ENCODE data around the gene RAB3IP. TPM values are rescaled to one million over a fixed set of nuclear protein-coding genes. Genes with fewer than 3 reads are reported as not detected.
"Not testable (repeated sequence)": the region's sequence is repeated elsewhere in the genome, so short reads cannot be mapped to it uniquely, and the experiment has no call there.

The RAB3IP gene
- total RNA-seq, 1 donor from 2014 or later = 29.6 TPM

DNA sequence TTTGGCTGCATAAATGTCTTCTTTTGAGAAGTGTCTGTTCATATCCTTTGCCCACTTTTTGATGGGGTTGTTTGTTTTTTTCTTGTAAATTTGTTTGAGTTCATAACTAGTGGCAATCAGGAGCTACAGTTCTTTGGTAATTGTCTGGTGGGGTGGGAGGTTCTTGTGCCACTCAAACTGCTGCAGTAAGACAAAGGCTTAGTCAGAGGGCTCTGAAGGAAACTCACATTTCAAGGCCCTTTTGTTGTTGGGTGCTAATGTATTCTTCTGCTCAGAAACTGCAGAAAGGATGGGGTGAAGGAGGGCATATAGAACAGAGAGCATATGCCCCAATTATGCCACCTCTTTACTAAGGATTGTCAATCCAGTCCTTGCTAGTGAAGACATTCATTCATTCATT lies 108.3 kb downstream of the RAB3IP start:
- DNase-seq = no peak
- no peaks in the 10 kb centered on the region for H3K4me1 ChIP-seq
- intact Hi-C loops (cut with DNase I) = no loop called here

DNA sequence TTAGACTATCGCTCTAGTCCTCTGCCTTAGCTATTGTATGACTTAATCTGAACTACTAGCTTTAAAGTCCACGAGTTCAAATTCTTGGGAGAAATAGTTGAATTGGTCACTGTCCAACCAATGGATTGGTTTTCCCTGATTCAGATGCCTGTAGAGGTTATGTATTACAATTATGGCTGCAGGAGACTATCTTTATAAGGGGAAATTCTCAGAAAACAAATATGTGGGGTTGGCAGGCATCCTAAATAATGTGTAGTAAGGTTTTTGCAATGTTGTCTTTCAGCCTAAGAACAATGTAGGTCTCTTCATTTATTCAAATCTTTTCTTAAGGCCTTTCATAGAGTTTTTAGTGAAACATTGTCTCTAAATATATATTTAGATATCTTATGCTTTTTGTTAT lies 113.3 kb downstream of the RAB3IP start:
- ATAC-seq = no peak

More for the DNA sequence above, 108.3 kb downstream of the RAB3IP start:
- no peak overlapping the region for H3K27ac ChIP-seq
- H3K4me3 ChIP-seq = no peak overlapping the region
- no peaks in the 10 kb centered on the region for H3K27me3 ChIP-seq
- ATAC-seq = no peak
- no peaks in the 10 kb centered on the region for H3K9me3 ChIP-seq
- TF ChIP-seq, protein P1, sequence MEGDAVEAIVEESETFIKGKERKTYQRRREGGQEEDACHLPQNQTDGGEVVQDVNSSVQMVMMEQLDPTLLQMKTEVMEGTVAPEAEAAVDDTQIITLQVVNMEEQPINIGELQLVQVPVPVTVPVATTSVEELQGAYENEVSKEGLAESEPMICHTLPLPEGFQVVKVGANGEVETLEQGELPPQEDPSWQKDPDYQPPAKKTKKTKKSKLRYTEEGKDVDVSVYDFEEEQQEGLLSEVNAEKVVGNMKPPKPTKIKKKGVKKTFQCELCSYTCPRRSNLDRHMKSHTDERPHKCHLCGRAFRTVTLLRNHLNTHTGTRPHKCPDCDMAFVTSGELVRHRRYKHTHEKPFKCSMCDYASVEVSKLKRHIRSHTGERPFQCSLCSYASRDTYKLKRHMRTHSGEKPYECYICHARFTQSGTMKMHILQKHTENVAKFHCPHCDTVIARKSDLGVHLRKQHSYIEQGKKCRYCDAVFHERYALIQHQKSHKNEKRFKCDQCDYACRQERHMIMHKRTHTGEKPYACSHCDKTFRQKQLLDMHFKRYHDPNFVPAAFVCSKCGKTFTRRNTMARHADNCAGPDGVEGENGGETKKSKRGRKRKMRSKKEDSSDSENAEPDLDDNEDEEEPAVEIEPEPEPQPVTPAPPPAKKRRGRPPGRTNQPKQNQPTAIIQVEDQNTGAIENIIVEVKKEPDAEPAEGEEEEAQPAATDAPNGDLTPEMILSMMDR (IDR thresholded peaks at IDR 0.05) = no peak
- no peaks in the 10 kb centered on the region for H3K36me3 ChIP-seq

DNA sequence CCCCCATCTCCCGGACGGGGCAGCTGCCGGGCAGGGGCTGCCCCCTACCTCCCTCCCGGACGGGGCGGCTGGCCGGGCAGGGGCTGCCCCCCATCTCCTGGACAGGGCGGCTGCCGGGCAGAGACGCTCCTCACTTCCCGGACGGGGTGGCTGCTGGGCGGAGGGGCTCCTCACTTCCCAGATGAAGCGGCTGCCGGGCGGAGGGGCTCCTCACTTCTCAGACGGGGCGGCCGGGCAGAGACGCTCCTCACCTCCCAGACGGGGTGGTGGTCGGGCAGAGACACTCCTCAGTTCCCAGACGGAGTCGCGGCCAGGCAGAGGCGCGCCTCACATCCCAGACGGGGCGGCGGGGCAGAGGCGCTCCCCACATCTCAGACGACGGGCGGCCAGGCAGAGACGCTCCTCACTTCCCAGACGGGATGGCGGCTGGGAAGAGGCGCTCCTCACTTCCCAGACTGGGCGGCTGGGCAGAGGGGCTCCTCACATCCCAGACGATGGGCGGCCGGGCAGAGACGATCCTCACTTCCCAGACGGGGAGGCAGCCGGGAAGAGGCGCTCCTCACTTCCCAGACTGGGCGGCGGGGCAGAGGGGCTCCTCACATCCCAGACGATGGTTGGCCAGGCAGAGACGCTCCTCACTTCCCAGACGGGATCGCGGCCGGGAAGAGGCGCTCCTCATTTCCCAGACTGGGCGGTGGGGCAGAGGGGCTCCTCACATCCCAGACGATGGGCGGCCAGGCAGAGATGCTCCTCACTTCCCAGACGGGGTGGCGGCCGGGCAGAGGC lies 114.7 kb downstream of the RAB3IP start:
- H3K36me3 ChIP-seq; H3K27me3 ChIP-seq; intact Hi-C loops (cut with DNase I); ATAC-seq; H3K4me3 ChIP-seq; H3K27ac ChIP-seq; DNase-seq; H3K4me1 ChIP-seq; H3K9me3 ChIP-seq: not testable (repeated sequence)

More for the DNA sequence above, 113.3 kb downstream of the RAB3IP start:
- intact Hi-C loops (cut with DNase I) = no loop called here
- Histone ChIP-seq H3K27me3 (no peaks in the 10 kb centered on the region), H3K9me3 (no peaks in the 10 kb centered on the region), H3K27ac (no peak overlapping the region), H3K36me3 (no peaks in the 10 kb centered on the region), H3K4me3 (no peak overlapping the region), H3K4me1 (no peaks in the 10 kb centered on the region)
- TF ChIP-seq, protein P1 (IDR thresholded peaks at IDR 0.05) = no peak
- no peak for DNase-seq

DNA sequence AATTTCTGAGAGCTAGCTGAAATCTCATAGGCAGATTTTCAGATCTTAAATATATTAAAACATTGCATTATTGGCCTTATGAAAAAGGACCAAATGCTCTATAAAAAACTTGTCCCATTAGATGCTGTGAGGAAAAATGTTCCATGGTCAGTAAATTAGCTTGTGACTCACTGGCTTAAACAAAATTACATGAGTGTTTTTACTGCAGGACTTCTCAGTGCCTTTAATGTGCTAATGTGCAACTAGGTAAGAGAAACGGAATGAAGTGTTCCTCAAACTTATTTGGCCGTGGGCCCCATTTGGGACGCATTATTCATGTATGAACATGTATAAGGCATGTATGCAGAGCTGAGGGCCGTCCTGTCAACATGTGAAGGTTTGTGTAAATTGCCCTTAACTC lies 128.0 kb downstream of the RAB3IP start:
- TF ChIP-seq, protein P1 (IDR thresholded peaks at IDR 0.05) = no peak
- no peaks in the 10 kb centered on the region for H3K4me1 ChIP-seq
- no peak overlapping the region for H3K4me3 ChIP-seq
- no peaks in the 10 kb centered on the region for H3K27me3 ChIP-seq
- intact Hi-C loops (cut with DNase I) = no loop called here
- no peaks in the 10 kb centered on the region for H3K36me3 ChIP-seq
- DNase-seq (no peak), ATAC-seq (no peak)
- no peak overlapping the region for H3K27ac ChIP-seq
- no peaks in the 10 kb centered on the region for H3K9me3 ChIP-seq

DNA sequence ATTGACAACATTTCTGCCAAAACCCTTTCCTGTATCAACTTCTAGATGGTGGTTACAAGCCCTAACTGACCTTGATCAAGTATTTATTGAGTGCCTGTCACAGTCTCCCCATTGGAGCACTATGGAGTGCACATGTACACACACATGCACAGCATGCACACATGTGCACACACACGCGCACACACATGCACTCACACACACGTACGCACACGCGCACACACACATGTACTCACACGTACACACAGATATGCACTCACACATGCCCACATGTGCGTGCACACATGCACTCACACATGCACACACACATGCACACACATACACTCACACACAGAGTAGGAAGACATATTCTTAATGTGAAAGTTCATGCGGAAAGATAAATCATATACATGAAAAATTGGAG lies 130.0 kb downstream of the RAB3IP start:
- Histone ChIP-seq H3K4me1 (no peaks in the 10 kb centered on the region), H3K9me3 (no peaks in the 10 kb centered on the region), H3K4me3 (no peak overlapping the region), H3K36me3 (no peaks in the 10 kb centered on the region), H3K27me3 (no peaks in the 10 kb centered on the region), H3K27ac (no peak overlapping the region)
- intact Hi-C loops (cut with DNase I) = no loop called here
- peak; percentile 12 for ATAC-seq
- TF ChIP-seq, protein P1 (IDR thresholded peaks at IDR 0.05) = no peak
- DNase-seq = no peak

DNA sequence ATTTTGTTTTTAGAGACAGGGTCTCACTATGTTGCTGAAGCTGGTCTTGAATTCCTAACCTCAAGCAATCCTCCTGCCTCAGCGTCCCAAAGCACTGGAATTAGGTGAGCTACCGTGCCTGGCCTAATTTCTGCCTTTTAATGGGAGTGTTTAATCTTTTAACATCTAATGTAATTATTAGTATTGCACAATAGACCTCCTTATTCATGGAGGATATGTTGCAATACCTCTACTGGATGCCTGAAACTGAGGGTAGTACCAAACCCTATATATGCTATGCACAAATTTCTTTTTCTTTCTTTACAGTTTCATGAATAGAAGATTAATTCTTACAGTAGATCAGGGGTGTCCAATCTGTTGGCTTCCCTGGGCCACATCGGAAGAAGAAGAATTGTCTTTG lies 134.1 kb downstream of the RAB3IP start:
- TF ChIP-seq, protein P1 (IDR thresholded peaks at IDR 0.05) = no peak
- ATAC-seq (no peak), DNase-seq (no peak)
- Histone ChIP-seq H3K4me1 (no peaks in the 10 kb centered on the region), H3K27ac (no peak overlapping the region), H3K4me3 (no peak overlapping the region), H3K36me3 (no peaks in the 10 kb centered on the region), H3K9me3 (no peaks in the 10 kb centered on the region), H3K27me3 (no peaks in the 10 kb centered on the region)
- intact Hi-C loops (cut with DNase I) = no loop called here

Other genes starting within 250 kb of the RAB3IP start
- gene CCT2, start 153.4 kb upstream of the RAB3IP start, total RNA-seq = 90.8 TPM
- gene LRRC10, start 128.0 kb upstream of the RAB3IP start, total RNA-seq = not detected
- gene BEST3, start 39.6 kb upstream of the RAB3IP start, total RNA-seq = not detected
- gene MYRFL, start 86.4 kb downstream of the RAB3IP start, total RNA-seq = not detected